HTR-8/SVneo (cell line): ENCODE measurements around the gene RPL3.
"Not testable (repeated sequence)": the region's sequence is repeated elsewhere in the genome, so short reads cannot be mapped to it uniquely, and the experiment has no call there.

Experiments
- DNase-seq: peaks from one replicate; pipeline ENCODE4 v3.0.0; 2011; ENCODE audit warnings: low spot score, mixed read lengths; ENCODE audit not compliant: insufficient read length
- FAIRE-seq: peaks from 2 replicates; lab custom pipeline; 2011; peaks lifted over from hg19 to GRCh38; lab: Jason Lieb, UNC

Gene RPL3

GRCh38 chr22:39319284-39320022 lies at the start of gene RPL3:
Gene RPL3 (minus strand): TSS chr22:39319623. CDS start chr22:39319597, 26 bp downstream.
- DNase-seq (peak; percentile 87), FAIRE-seq (peak; percentile 60)

GRCh38 chr22:39369186-39369585 lies 49.8 kb upstream of the RPL3 start:
- no peak for DNase-seq
- no peak for FAIRE-seq

- FAIRE-seq (no peak), DNase-seq (no peak)
Measured at GRCh38 chr22:39368461-39368911, 49.1 kb upstream of the RPL3 start.

- FAIRE-seq: no peak
Measured at GRCh38 chr22:39367035-39367434, 47.6 kb upstream of the RPL3 start.

GRCh38 chr22:39365492-39365780 lies 46.0 kb upstream of the RPL3 start:
- FAIRE-seq (no peak), DNase-seq (no peak)

More at GRCh38 chr22:39367035-39367434, 47.6 kb upstream of the RPL3 start:
- no peak for DNase-seq

GRCh38 chr22:39364714-39365491 lies 45.5 kb upstream of the RPL3 start:
- FAIRE-seq: no peak
- no peak for DNase-seq

- DNase-seq (no peak), FAIRE-seq (no peak)
Measured at GRCh38 chr22:39363751-39364515, 44.5 kb upstream of the RPL3 start.

GRCh38 chr22:39362932-39363331 lies 43.5 kb upstream of the RPL3 start:
- no peak for DNase-seq
- FAIRE-seq: no peak

- no peak for DNase-seq
- no peak for FAIRE-seq
Measured at GRCh38 chr22:39362271-39362670, 42.8 kb upstream of the RPL3 start.

GRCh38 chr22:39361496-39361895 lies 42.1 kb upstream of the RPL3 start:
- DNase-seq (no peak), FAIRE-seq (no peak)

- DNase-seq: no peak
- FAIRE-seq: no peak
Measured at GRCh38 chr22:39360674-39361413, 41.4 kb upstream of the RPL3 start.

GRCh38 chr22:39360242-39360641 lies 40.8 kb upstream of the RPL3 start:
- DNase-seq (no peak), FAIRE-seq (no peak)

- no peak for FAIRE-seq
- DNase-seq: no peak
Measured at GRCh38 chr22:39359659-39360195, 40.3 kb upstream of the RPL3 start.

GRCh38 chr22:39358197-39358596 lies 38.8 kb upstream of the RPL3 start:
- FAIRE-seq, DNase-seq: not testable (repeated sequence)

- not testable (repeated sequence) for DNase-seq, FAIRE-seq
Measured at GRCh38 chr22:39357110-39358108, 38.0 kb upstream of the RPL3 start.

GRCh38 chr22:39356464-39356863 lies 37.0 kb upstream of the RPL3 start:
- DNase-seq: no peak
- no peak for FAIRE-seq

GRCh38 chr22:39355805-39356204 lies 36.4 kb upstream of the RPL3 start:
- FAIRE-seq, DNase-seq: not testable (repeated sequence)

- no peak for DNase-seq
- FAIRE-seq: no peak
Measured at GRCh38 chr22:39355080-39355479, 35.7 kb upstream of the RPL3 start.

- DNase-seq (no peak), FAIRE-seq (no peak)
Measured at GRCh38 chr22:39353346-39353745, 33.9 kb upstream of the RPL3 start.
